ENCODE results near the gene NKAIN4.

NKAIN4 gene

GRCh38 chr20:63196768-63197470 lies 57.3 kb downstream of the NKAIN4 start:
- no peak overlapping the region for H3K4me3 ChIP-seq (ENCODE audit: insufficient read depth, low read depth, low read length)
- 82 to 84% methylated on average over 9 of the region's 9 CpGs for WGBS, 2 experiments
- peaks cover 14% of the 10 kb centered on the region for H3K36me3 ChIP-seq (ENCODE audit: control insufficient read depth, insufficient read depth, low read length)
- H3K27ac ChIP-seq (ENCODE audit: insufficient read depth, low read depth, low read length, poor library complexity, severe bottlenecking) = no peak overlapping the region
- no peaks in the 10 kb centered on the region for H3K27me3 ChIP-seq (ENCODE audit: control insufficient read depth, insufficient read depth, low read length, poor library complexity, severe bottlenecking)
- H3K4me1 ChIP-seq (ENCODE audit: control insufficient read depth, insufficient read depth, low read length) = no peaks in the 10 kb centered on the region
- H3K9me3 ChIP-seq (ENCODE audit: control insufficient read depth, low read length) = no peaks in the 10 kb centered on the region

GRCh38 chr20:63194797-63195173 lies 59.5 kb downstream of the NKAIN4 start:
- WGBS, 2 experiments = 92 to 95% methylated on average over 4 of the region's 4 CpGs
- Histone ChIP-seq H3K4me1 (ENCODE audit: control insufficient read depth, insufficient read depth, low read length) (no peaks in the 10 kb centered on the region), H3K27ac (ENCODE audit: insufficient read depth, low read depth, low read length, poor library complexity, severe bottlenecking) (no peak overlapping the region), H3K9me3 (ENCODE audit: control insufficient read depth, low read length) (no peaks in the 10 kb centered on the region), H3K27me3 (ENCODE audit: control insufficient read depth, insufficient read depth, low read length, poor library complexity, severe bottlenecking) (no peaks in the 10 kb centered on the region), H3K36me3 (ENCODE audit: control insufficient read depth, insufficient read depth, low read length) (peaks cover 10% of the 10 kb centered on the region), H3K4me3 (ENCODE audit: insufficient read depth, low read depth, low read length) (no peak overlapping the region)

- WGBS, 2 experiments = 93 to 94% methylated on average over 14 of the region's 14 CpGs
- Histone ChIP-seq H3K4me3 (ENCODE audit: insufficient read depth, low read depth, low read length) (no peak overlapping the region), H3K27ac (ENCODE audit: insufficient read depth, low read depth, low read length, poor library complexity, severe bottlenecking) (no peak overlapping the region), H3K4me1 (ENCODE audit: control insufficient read depth, insufficient read depth, low read length) (no peaks in the 10 kb centered on the region), H3K36me3 (ENCODE audit: control insufficient read depth, insufficient read depth, low read length) (peaks cover 10% of the 10 kb centered on the region), H3K27me3 (ENCODE audit: control insufficient read depth, insufficient read depth, low read length, poor library complexity, severe bottlenecking) (no peaks in the 10 kb centered on the region), H3K9me3 (ENCODE audit: control insufficient read depth, low read length) (no peaks in the 10 kb centered on the region)
Measured at GRCh38 chr20:63194007-63194796, 60.1 kb downstream of the NKAIN4 start.

- no peaks in the 10 kb centered on the region for H3K4me1 ChIP-seq (ENCODE audit: control insufficient read depth, insufficient read depth, low read length)
- peaks cover 10% of the 10 kb centered on the region for H3K36me3 ChIP-seq (ENCODE audit: control insufficient read depth, insufficient read depth, low read length)
- H3K27me3 ChIP-seq (ENCODE audit: control insufficient read depth, insufficient read depth, low read length, poor library complexity, severe bottlenecking) = no peaks in the 10 kb centered on the region
- WGBS, 2 experiments = 93 to 94% methylated on average over 21 of the region's 21 CpGs
- no peaks in the 10 kb centered on the region for H3K9me3 ChIP-seq (ENCODE audit: control insufficient read depth, low read length)
- H3K4me3 ChIP-seq (ENCODE audit: insufficient read depth, low read depth, low read length) = no peak overlapping the region
- H3K27ac ChIP-seq (ENCODE audit: insufficient read depth, low read depth, low read length, poor library complexity, severe bottlenecking) = no peak overlapping the region
Measured at GRCh38 chr20:63192721-63193120, 61.5 kb downstream of the NKAIN4 start.

GRCh38 chr20:63191400-63191799 lies 62.9 kb downstream of the NKAIN4 start:
- no peaks in the 10 kb centered on the region for H3K27me3 ChIP-seq (ENCODE audit: control insufficient read depth, insufficient read depth, low read length, poor library complexity, severe bottlenecking)
- 90 to 91% methylated on average over 14 of the region's 14 CpGs for WGBS, 2 experiments
- no peaks in the 10 kb centered on the region for H3K4me1 ChIP-seq (ENCODE audit: control insufficient read depth, insufficient read depth, low read length)
- peaks cover 6% of the 10 kb centered on the region for H3K36me3 ChIP-seq (ENCODE audit: control insufficient read depth, insufficient read depth, low read length)
- no peak overlapping the region for H3K4me3 ChIP-seq (ENCODE audit: insufficient read depth, low read depth, low read length)
- no peak overlapping the region for H3K27ac ChIP-seq (ENCODE audit: insufficient read depth, low read depth, low read length, poor library complexity, severe bottlenecking)
- no peaks in the 10 kb centered on the region for H3K9me3 ChIP-seq (ENCODE audit: control insufficient read depth, low read length)

DNA sequence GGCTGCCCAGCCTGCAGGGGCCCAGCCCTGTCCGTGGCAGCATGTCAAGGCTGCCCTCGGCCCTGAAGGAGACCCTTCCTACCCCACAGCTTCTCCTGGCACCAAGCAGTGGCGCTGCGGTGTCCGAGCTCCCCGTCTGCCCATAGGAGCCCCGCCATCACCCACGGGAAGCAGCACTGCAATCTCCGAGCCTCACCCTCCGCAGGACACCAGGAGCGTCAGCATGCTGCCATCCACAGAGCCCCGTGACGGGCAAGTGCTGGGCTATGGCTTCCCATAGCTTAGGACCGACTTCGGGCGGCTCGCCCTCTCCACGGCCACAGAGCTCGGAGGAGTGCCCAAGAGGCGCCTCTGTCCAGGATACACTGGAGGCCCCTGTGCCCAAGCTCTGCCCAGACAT lies 63.4 kb downstream of the NKAIN4 start:
- H3K9me3 ChIP-seq (ENCODE audit: control insufficient read depth, low read length) = no peaks in the 10 kb centered on the region
- H3K27me3 ChIP-seq (ENCODE audit: control insufficient read depth, insufficient read depth, low read length, poor library complexity, severe bottlenecking) = no peaks in the 10 kb centered on the region
- no peak overlapping the region for H3K27ac ChIP-seq (ENCODE audit: insufficient read depth, low read depth, low read length, poor library complexity, severe bottlenecking)
- H3K4me1 ChIP-seq (ENCODE audit: control insufficient read depth, insufficient read depth, low read length) = no peaks in the 10 kb centered on the region
- H3K36me3 ChIP-seq (ENCODE audit: control insufficient read depth, insufficient read depth, low read length) = peaks cover 4% of the 10 kb centered on the region
- WGBS, 2 experiments = 92% methylated on average over 20 of the region's 20 CpGs
- no peak overlapping the region for H3K4me3 ChIP-seq (ENCODE audit: insufficient read depth, low read depth, low read length)

Data from ectodermal cell (in vitro differentiated cells).